ENCODE data around the gene NPFFR1. TPM values are rescaled to one million over a fixed set of nuclear protein-coding genes. Genes with fewer than 3 reads are reported as not detected.
"Not testable (repeated sequence)": the region's sequence is repeated elsewhere in the genome, so short reads cannot be mapped to it uniquely, and the experiment has no call there.

NPFFR1 gene
- total and polyA plus RNA-seq, 10 donors: under 0.01 to 0.63 (median 0.09) TPM; not detected in 2

DNA sequence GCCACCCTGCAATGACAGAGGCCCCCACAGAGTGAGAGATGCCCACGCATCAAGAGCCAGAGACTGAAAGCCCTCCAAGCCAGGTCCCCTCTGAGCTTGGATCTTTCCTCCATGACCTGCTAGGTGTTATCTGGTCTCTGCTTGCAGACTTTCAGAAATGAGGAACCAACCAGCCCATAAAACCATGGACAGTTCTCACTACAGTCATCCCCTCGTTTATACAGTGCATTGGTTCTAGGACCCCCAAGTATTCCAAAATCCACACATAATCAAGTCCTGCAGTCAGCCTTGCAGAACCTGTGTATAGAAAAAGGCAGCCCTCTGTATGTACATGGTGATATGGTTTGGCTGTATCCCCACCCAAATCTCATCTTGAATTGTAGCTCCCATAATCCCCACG is 23.1 kb downstream of the NPFFR1 start:
- TF ChIP-seq, protein P1, sequence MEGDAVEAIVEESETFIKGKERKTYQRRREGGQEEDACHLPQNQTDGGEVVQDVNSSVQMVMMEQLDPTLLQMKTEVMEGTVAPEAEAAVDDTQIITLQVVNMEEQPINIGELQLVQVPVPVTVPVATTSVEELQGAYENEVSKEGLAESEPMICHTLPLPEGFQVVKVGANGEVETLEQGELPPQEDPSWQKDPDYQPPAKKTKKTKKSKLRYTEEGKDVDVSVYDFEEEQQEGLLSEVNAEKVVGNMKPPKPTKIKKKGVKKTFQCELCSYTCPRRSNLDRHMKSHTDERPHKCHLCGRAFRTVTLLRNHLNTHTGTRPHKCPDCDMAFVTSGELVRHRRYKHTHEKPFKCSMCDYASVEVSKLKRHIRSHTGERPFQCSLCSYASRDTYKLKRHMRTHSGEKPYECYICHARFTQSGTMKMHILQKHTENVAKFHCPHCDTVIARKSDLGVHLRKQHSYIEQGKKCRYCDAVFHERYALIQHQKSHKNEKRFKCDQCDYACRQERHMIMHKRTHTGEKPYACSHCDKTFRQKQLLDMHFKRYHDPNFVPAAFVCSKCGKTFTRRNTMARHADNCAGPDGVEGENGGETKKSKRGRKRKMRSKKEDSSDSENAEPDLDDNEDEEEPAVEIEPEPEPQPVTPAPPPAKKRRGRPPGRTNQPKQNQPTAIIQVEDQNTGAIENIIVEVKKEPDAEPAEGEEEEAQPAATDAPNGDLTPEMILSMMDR (IDR thresholded peaks at IDR 0.05 in 8 of 11, conservative IDR thresholded peaks at IDR 0.05 in 3 of 11): no peak
- TF ChIP-seq POLR2AphosphoS5 (IDR thresholded peaks at IDR 0.05) (no peak), POLR2A (IDR thresholded peaks at IDR 0.05) (no peak)
- WGBS, 5 donors: 77 to 86% (median 82%) methylated on average over 2 to 3 of the region's 3 CpGs
- no peak for DNase-seq
- Histone ChIP-seq H3K9me3 (peaks cover 0 to 15% (median 7%) of the 10 kb centered on the region in 8 donors), H3K4me1 (peaks cover 0 to 5% (median 4%) of the 10 kb centered on the region in 6 donors), H3K4me3 (no peak overlapping the region), H3K27me3 (replicated peaks in 1 of 7) (peaks cover 0 to 35% (median 9%) of the 10 kb centered on the region in 7 donors), H3K27ac (no peak overlapping the region), H3K36me3 (no peaks in the 10 kb centered on the region)
- intact Hi-C loops (cut with DNase I; ENCODE audit: low total_unique reads): no loop called here

DNA sequence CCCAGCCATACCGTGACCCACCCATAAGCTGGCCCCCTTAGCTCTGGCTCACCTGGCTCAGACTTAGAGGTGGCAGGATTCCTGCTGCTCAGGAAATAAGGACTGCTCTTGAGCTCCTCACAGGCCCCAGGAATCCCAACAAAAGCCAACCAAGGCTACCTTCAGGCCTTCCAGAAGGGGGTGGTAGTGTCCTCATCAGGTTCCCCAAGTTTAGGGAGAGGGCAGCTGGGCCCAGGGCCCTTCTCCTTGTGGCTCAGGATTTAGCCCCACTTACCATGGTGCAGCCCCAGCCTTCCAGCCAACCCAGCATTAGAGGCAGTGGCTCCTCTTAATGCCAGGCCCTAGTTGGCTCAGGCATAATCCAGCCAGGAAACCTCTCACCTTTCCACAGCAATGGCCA is 23.5 kb downstream of the NPFFR1 start:
- 50 to 94% (median 83%) methylated on average over 1 of the region's 1 CpG for WGBS, 5 donors

DNA sequence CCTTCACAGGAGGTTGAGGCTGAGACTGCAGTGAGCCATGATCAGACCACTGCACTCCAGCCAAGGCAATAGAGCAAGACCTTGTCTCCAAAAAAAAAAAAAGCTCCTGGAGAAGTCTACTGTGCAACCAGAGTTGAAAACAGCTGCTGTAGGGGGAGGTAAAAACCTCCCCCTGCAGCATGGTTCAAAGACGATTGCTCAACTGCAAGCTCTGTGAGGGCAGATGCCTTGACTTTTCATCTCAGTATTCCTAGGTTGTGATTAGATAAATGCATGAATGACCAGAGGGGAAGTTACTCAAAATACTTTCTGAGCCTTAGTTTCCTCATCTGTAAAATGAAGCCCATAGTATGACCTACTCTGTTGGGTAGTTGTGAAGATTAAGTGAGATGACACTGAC is 25.6 kb downstream of the NPFFR1 start:
- TF ChIP-seq POLR2AphosphoS5 (IDR thresholded peaks at IDR 0.05) (no peak), POLR2A (IDR thresholded peaks at IDR 0.05) (no peak)
- TF ChIP-seq, protein P1 (IDR thresholded peaks at IDR 0.05 in 8 of 11, conservative IDR thresholded peaks at IDR 0.05 in 3 of 11): no peak
- Histone ChIP-seq H3K4me3 (no peak overlapping the region), H3K27me3 (replicated peaks in 1 of 7) (peaks cover 0 to 56% (median 32%) of the 10 kb centered on the region in 7 donors), H3K4me1 (peaks cover 5 to 16% (median 11%) of the 10 kb centered on the region in 6 donors), H3K36me3 (no peaks in the 10 kb centered on the region), H3K27ac (no peak overlapping the region), H3K9me3 (peaks cover 0 to 15% (median 7%) of the 10 kb centered on the region in 8 donors)
- WGBS, 5 donors: 55 to 83% (median 76%) methylated on average over 1 of the region's 1 CpG
- DNase-seq: no peak
- intact Hi-C loops (cut with DNase I; ENCODE audit: low total_unique reads): no loop called here

More for the DNA sequence above, 23.5 kb downstream of the NPFFR1 start:
- TF ChIP-seq POLR2A (IDR thresholded peaks at IDR 0.05) (no peak), POLR2AphosphoS5 (IDR thresholded peaks at IDR 0.05) (no peak)
- TF ChIP-seq, protein P1 (IDR thresholded peaks at IDR 0.05 in 8 of 11, conservative IDR thresholded peaks at IDR 0.05 in 3 of 11): no peak
- H3K4me1 ChIP-seq: peaks cover 3 to 10% (median 8%) of the 10 kb centered on the region in 6 donors
- no peak overlapping the region for H3K27ac ChIP-seq
- H3K9me3 ChIP-seq: peaks cover 0 to 15% (median 7%) of the 10 kb centered on the region in 8 donors
- no peak for DNase-seq
- H3K4me3 ChIP-seq: no peak overlapping the region
- H3K36me3 ChIP-seq: no peaks in the 10 kb centered on the region
- H3K27me3 ChIP-seq (replicated peaks in 1 of 7): peaks cover 0 to 40% (median 14%) of the 10 kb centered on the region in 7 donors
- intact Hi-C loops (cut with DNase I; ENCODE audit: low total_unique reads): no loop called here

DNA sequence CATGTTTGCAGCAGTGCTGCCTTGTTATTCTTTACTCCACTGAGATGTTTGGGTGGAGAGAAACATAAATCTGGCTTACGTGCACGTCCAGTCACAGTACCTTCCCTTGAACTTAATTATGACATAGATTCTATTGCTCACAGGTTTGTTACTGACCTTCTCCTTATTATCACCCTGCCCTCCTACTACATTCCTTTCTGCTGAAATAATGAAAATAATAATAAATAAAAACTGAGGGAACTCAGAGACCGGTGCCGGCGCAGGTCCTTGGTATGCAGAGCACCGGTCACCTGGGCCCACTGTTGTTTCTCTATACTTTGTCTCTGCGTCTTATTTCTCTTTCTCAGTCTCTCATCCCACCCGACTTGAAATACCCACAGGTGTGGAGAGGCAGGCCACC is 26.0 kb downstream of the NPFFR1 start:
- peaks cover 0 to 15% (median 7%) of the 10 kb centered on the region in 8 donors for H3K9me3 ChIP-seq
- H3K4me3 ChIP-seq; H3K27ac ChIP-seq; intact Hi-C loops (cut with DNase I; ENCODE audit: low total_unique reads); DNase-seq; H3K36me3 ChIP-seq: not testable (repeated sequence)
- peaks cover 5 to 16% (median 11%) of the 10 kb centered on the region in 6 donors for H3K4me1 ChIP-seq
- peaks cover 0 to 56% (median 32%) of the 10 kb centered on the region in 7 donors for H3K27me3 ChIP-seq (replicated peaks in 1 of 7)
- WGBS, 5 donors: 86 to 93% (median 91%) methylated on average over 8 of the region's 8 CpGs
